ENCODE results near the gene ZNF492. TPM values are rescaled to one million over a fixed set of nuclear protein-coding genes. Genes with fewer than 3 reads are reported as not detected.
"Not testable (repeated sequence)": the region's sequence is repeated elsewhere in the genome, so short reads cannot be mapped to it uniquely, and the experiment has no call there.

Gene ZNF492
- total RNA-seq, 1 experiment from 2014 or later: not detected

GRCh38 chr19:22702661-22703060, 68.5 kb downstream of the ZNF492 start:
- H3K9me3 Mint-ChIP-seq: peaks cover 73 to 81% of the 10 kb centered on the region in 2 experiments
- H3K27me3 Mint-ChIP-seq (ENCODE audit: low read depth); H2AFZ ChIP-seq (ENCODE audit: low read length); H2BK5ac ChIP-seq (ENCODE audit: insufficient read length, low read length); H3K4me1 Mint-ChIP-seq; H3K4me2 ChIP-seq (ENCODE audit: insufficient read depth, insufficient read length, low read length); H3K79me2 ChIP-seq (ENCODE audit: insufficient read depth, low read length); H3K27ac ChIP-seq (ENCODE audit: insufficient read length, low read depth, low read length); H4K8ac ChIP-seq (replicated peaks; ENCODE audit: insufficient read length, low read depth, low read length); H4K91ac ChIP-seq (ENCODE audit: insufficient read length, low read depth, low read length); H3K4me3 Mint-ChIP-seq; H2BK12ac ChIP-seq (ENCODE audit: insufficient read length, low read depth, low read length); H2BK15ac ChIP-seq (ENCODE audit: low read depth, low read length); H3K9ac ChIP-seq (ENCODE audit: extremely low read depth, insufficient read length, low read length); H2AK5ac ChIP-seq (ENCODE audit: insufficient read length, low read length); DNase-seq; H3K27ac Mint-ChIP-seq; H3K4ac ChIP-seq (ENCODE audit: low read depth, low read length); H3K18ac ChIP-seq (ENCODE audit: insufficient read length, low read depth, low read length); H4K20me1 ChIP-seq (ENCODE audit: control insufficient read depth, insufficient read depth, insufficient read length); H2BK120ac ChIP-seq (ENCODE audit: low read depth, low read length, poor library complexity, severe bottlenecking); H2BK20ac ChIP-seq (ENCODE audit: low read depth, low read length, poor library complexity, severe bottlenecking); H3K27me3 ChIP-seq (ENCODE audit: insufficient read depth, low read length); H3K23ac ChIP-seq (ENCODE audit: insufficient read length, low read depth, low read length); H3K56ac ChIP-seq (ENCODE audit: insufficient read length, low read depth, low read length); H3K14ac ChIP-seq (ENCODE audit: insufficient read depth, low read length); H3K4me1 ChIP-seq (ENCODE audit: insufficient read depth, low read length); H3K23me2 ChIP-seq (ENCODE audit: insufficient read length, low read depth, low read length, poor library complexity, severe bottlenecking); H3K79me1 ChIP-seq (ENCODE audit: insufficient read depth, low read depth, low read length, poor library complexity, severe bottlenecking); H4K5ac ChIP-seq (ENCODE audit: insufficient read length, low read depth, low read length); H3T11ph ChIP-seq (ENCODE audit: low read length): not testable (repeated sequence)
- H3K9me3 ChIP-seq (ENCODE audit: control insufficient read depth, low read depth, low read length): peaks cover 57% of the 10 kb centered on the region
- peaks cover 9 to 18% (median 17%) of the 10 kb centered on the region in 3 experiments for H3K36me3 Mint-ChIP-seq (ENCODE audit: insufficient read depth in 1 of 3, low read depth in 3 of 3)
- whole genome bisulfite sequencing (ENCODE audit: extremely low coverage, insufficient read length, low lambda C conversion rate): no CpG with 5 or more reads among the region's 22 CpGs

- H2BK15ac ChIP-seq (ENCODE audit: low read depth, low read length); H3K27me3 Mint-ChIP-seq (ENCODE audit: low read depth); DNase-seq; H3K23ac ChIP-seq (ENCODE audit: insufficient read length, low read depth, low read length); H3K18ac ChIP-seq (ENCODE audit: insufficient read length, low read depth, low read length); H3K27ac Mint-ChIP-seq; H3K23me2 ChIP-seq (ENCODE audit: insufficient read length, low read depth, low read length, poor library complexity, severe bottlenecking); H4K91ac ChIP-seq (ENCODE audit: insufficient read length, low read depth, low read length); H2BK20ac ChIP-seq (ENCODE audit: low read depth, low read length, poor library complexity, severe bottlenecking); H3K9ac ChIP-seq (ENCODE audit: extremely low read depth, insufficient read length, low read length); H2AK5ac ChIP-seq (ENCODE audit: insufficient read length, low read length); H2AFZ ChIP-seq (ENCODE audit: low read length); H2BK120ac ChIP-seq (ENCODE audit: low read depth, low read length, poor library complexity, severe bottlenecking); H3K27ac ChIP-seq (ENCODE audit: insufficient read length, low read depth, low read length); H4K8ac ChIP-seq (replicated peaks; ENCODE audit: insufficient read length, low read depth, low read length); H3K4me3 Mint-ChIP-seq; H2BK5ac ChIP-seq (ENCODE audit: insufficient read length, low read length); H4K5ac ChIP-seq (ENCODE audit: insufficient read length, low read depth, low read length); H3K4me1 ChIP-seq (ENCODE audit: insufficient read depth, low read length); H3K4me2 ChIP-seq (ENCODE audit: insufficient read depth, insufficient read length, low read length); H3K4me1 Mint-ChIP-seq; H4K20me1 ChIP-seq (ENCODE audit: control insufficient read depth, insufficient read depth, insufficient read length); H2BK12ac ChIP-seq (ENCODE audit: insufficient read length, low read depth, low read length); H3K4ac ChIP-seq (ENCODE audit: low read depth, low read length); H3K79me1 ChIP-seq (ENCODE audit: insufficient read depth, low read depth, low read length, poor library complexity, severe bottlenecking); H3K27me3 ChIP-seq (ENCODE audit: insufficient read depth, low read length); H3K14ac ChIP-seq (ENCODE audit: insufficient read depth, low read length); H3K79me2 ChIP-seq (ENCODE audit: insufficient read depth, low read length); H3T11ph ChIP-seq (ENCODE audit: low read length); H3K56ac ChIP-seq (ENCODE audit: insufficient read length, low read depth, low read length): not testable (repeated sequence)
- peaks cover 74 to 81% of the 10 kb centered on the region in 2 experiments for H3K9me3 Mint-ChIP-seq
- peaks cover 9 to 16% (median 16%) of the 10 kb centered on the region in 3 experiments for H3K36me3 Mint-ChIP-seq (ENCODE audit: insufficient read depth in 1 of 3, low read depth in 3 of 3)
- WGBS (ENCODE audit: extremely low coverage, insufficient read length, low lambda C conversion rate): no CpG with 5 or more reads among the region's 28 CpGs
- peaks cover 57% of the 10 kb centered on the region for H3K9me3 ChIP-seq (ENCODE audit: control insufficient read depth, low read depth, low read length)
Measured at GRCh38 chr19:22703096-22703495, 69.0 kb downstream of the ZNF492 start.
